Measurements from ENCODE around the gene NDUFS8.
A peak's percentile ranks its signal among the peaks of the same experiment; 100 is the strongest.

NDUFS8 gene

DNA sequence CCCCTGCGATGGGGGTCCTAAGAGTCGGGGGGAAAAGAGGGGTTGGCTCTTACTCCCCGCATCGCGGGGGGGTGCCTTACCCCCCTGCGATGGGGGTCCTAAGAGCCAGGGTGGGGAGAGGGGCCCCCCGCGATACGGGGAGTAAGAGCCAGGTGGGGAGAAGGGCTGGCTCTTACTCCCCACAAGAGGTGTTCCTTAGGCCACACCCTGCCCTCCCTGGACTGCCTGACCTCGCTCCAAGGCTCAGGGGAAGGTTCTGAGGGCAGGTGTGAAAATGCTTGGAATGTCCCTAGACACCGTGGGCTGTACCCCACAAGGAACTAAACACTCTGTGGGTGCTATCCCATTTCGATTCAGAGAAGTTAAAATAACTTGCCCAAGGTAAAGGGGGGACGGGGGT is 34.4 kb upstream of the NDUFS8 start:
- no peak for DNase-seq (ENCODE audit: low read depth)
- TF ChIP-seq, protein P1, sequence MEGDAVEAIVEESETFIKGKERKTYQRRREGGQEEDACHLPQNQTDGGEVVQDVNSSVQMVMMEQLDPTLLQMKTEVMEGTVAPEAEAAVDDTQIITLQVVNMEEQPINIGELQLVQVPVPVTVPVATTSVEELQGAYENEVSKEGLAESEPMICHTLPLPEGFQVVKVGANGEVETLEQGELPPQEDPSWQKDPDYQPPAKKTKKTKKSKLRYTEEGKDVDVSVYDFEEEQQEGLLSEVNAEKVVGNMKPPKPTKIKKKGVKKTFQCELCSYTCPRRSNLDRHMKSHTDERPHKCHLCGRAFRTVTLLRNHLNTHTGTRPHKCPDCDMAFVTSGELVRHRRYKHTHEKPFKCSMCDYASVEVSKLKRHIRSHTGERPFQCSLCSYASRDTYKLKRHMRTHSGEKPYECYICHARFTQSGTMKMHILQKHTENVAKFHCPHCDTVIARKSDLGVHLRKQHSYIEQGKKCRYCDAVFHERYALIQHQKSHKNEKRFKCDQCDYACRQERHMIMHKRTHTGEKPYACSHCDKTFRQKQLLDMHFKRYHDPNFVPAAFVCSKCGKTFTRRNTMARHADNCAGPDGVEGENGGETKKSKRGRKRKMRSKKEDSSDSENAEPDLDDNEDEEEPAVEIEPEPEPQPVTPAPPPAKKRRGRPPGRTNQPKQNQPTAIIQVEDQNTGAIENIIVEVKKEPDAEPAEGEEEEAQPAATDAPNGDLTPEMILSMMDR (conservative IDR thresholded peaks at IDR 0.05; ENCODE audit: low read length) = no peak
- H3K4me3 ChIP-seq (ENCODE audit: low read length) = no peak overlapping the region

DNA sequence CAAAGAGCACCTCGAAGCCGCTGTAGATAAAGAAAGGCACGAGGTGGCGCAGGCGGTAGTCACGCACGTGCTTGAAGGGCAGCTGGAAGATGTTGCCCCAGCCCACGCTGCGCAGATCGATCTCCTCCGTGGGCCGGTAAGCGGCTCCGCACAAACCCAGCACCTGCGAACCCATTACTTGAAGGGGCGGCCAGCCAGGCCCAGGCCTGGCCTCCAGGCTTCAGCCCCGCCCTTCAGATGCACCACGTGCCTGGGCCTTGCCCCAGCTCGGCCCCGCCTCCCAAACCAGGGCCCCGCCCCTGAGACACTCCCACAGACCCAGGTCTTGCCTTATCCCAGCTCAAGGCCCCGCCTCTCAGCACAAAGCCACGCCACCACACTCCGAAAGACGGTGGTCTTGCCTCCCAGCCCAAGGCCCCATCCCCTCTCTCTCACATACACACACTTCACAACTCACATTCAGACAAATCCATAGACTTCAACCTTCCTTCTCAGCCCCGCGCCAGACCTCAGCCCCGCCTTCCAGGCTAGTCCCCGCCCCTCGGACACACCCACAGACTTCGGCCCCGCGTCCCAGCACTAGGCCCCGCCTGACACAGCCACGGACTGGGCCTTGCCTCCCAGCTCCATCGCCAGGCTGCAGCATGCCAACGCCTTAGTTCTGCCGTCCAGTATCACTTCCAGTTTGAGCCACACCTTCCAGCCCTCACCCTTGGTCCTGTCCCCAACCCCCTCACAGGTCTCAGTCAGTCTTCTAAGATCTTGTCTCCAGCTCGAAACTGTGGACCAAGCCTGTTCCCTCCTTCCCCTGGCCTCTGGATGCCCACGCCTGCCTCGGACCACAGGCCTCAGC is 33.6 kb upstream of the NDUFS8 start:
- TF ChIP-seq, protein P1 (conservative IDR thresholded peaks at IDR 0.05; ENCODE audit: low read length) = no peak
- DNase-seq (ENCODE audit: low read depth) = peak; percentile 36
- no peak overlapping the region for H3K4me3 ChIP-seq (ENCODE audit: low read length)

DNA sequence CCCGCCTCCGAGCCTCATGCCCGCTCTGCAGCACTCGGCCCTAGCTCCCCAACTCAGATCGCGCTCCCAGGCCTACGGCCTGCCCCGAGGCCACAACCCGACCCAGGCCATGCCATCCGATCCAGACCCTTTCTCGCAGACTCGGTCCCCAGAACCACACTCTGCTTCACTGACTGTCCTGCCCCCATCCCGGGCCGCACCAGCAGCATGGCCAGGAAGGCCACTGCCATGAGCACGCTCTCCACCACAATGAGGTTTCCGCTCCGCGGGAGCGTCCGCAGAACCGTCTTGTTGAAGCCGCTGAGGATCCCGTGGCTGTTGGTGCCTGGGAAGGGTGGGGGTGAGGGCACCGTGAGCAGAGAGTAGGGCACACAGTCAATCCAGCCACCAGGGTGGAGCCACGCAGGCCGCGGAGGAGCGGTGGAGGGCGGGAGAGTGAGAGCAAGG is 33.0 kb upstream of the NDUFS8 start:
- DNase-seq (ENCODE audit: low read depth) = no peak
- no peak overlapping the region for H3K4me3 ChIP-seq (ENCODE audit: low read length)
- TF ChIP-seq, protein P1 (conservative IDR thresholded peaks at IDR 0.05; ENCODE audit: low read length) = no peak

DNA sequence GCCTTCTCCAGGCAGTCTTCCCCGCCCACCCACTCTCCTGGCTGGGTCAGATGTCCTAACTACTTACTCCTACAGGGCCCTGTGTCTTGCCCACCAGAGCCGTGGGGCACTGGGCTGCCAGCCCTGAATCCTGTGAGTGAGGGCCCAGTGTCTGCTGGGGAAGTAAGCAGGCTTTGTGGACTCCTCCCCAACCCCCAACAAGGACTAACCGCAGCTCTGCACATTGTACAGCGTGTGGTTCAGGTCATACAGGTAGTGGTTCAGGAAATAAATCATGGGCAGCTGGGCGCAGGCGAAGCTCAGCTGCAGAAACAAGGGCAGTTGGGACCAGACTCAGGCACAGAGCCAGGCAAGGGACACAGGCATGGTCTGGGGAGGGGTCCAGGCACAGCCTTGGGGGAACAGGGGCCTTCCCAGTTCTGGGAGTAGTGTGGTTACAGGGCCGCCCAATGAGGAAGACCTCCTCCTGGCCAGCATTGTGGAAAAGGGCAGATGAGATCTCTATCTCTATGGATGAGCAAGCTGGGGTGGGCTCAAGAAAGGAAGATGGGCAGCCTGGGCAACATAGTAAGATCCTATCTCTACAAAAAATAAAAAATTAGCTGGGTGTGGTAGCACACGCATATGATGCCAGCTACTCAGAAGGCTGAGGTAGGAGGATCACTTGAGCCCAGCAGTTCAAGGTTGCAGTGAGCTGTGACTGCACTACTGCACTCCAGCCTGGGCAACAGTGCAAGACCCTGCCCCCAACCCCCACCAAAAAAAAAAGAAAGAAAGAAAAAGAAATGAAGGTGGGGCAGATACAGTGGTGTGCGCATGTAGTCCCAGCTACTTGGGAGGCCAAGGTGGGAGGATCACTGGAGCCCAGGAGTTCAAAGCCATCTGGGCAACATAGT is 32.1 kb upstream of the NDUFS8 start:
- H3K4me3 ChIP-seq (ENCODE audit: low read length) = no peak overlapping the region
- DNase-seq (ENCODE audit: low read depth) = no peak
- TF ChIP-seq, protein P1 (conservative IDR thresholded peaks at IDR 0.05; ENCODE audit: low read length) = no peak

DNA sequence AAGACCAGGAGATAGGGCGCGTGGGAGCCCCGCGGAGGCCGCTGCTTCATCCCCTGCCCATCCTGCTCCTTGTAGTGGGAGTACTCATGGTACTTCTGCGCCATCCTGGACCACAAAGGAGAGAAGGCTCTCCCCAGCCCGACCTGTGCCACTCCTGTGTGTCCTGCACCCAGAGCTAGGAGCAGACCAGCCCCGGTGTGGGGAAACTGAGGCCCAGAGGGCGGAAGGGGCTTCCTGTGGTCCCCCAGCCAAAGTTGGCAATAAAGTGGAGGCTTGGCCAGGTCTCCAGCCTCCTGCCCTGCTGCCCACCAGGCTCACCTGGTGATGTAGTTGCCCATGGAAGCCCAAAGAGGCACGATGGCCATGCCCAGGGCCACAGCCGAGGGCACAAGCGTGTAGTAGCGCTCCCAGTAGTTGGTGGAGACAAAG is 31.3 kb upstream of the NDUFS8 start:
- DNase-seq (ENCODE audit: low read depth) = no peak
- H3K4me3 ChIP-seq (ENCODE audit: low read length) = no peak overlapping the region
- TF ChIP-seq, protein P1 (conservative IDR thresholded peaks at IDR 0.05; ENCODE audit: low read length) = no peak

DNA sequence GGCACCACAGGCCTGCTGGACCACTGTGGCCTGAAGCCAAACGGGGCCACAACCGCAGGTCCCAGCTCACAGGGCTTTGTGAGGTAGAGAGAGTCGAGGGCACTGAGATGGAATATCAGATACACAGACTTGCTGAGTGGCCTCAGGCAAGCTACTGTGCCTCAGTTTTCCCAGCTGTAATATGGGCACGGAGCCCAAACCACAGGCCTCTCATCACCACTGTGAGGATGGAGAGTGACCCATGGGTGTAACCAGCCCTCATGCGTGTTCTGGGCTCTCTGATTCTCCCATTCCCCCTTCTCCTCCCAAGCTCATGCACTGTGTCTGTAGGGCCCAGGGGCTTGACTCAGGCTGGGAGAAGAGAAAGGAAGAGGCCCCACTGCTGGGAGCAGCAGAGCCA is 30.8 kb upstream of the NDUFS8 start:
- no peak overlapping the region for H3K4me3 ChIP-seq (ENCODE audit: low read length)
- TF ChIP-seq, protein P1 (conservative IDR thresholded peaks at IDR 0.05; ENCODE audit: low read length) = no peak
- no peak for DNase-seq (ENCODE audit: low read depth)

Data from AG10803 (cell line).